ENCODE data around the gene MAOB.

MAOB gene

GRCh38 chrX:43862434-43862833 is 19.8 kb downstream of the MAOB start:
- Histone ChIP-seq H3K4me3 (ENCODE audit: low read length, poor library complexity, severe bottlenecking) (no peak overlapping the region), H3K9me2 (replicated peaks; ENCODE audit: low read depth, low read length) (no peaks in the 10 kb centered on the region), H3K36me3 (ENCODE audit: insufficient read depth, low read length) (no peaks in the 10 kb centered on the region), H3K9ac (ENCODE audit: low read depth, low read length, poor library complexity, severe bottlenecking) (no peak overlapping the region), H3F3A (ENCODE audit: low read depth) (no peaks in the 10 kb centered on the region), H3K9me3 (ENCODE audit: insufficient read depth, low read depth, low read length) (no peaks in the 10 kb centered on the region), H3K4me2 (ENCODE audit: low read depth, low read length, poor library complexity, severe bottlenecking) (no peak overlapping the region), H4K20me1 (ENCODE audit: insufficient read depth, low read length, poor library complexity, severe bottlenecking) (no peaks in the 10 kb centered on the region), H3K27me3 (ENCODE audit: insufficient read depth, low read length, poor library complexity, severe bottlenecking) (no peaks in the 10 kb centered on the region), H3K4me1 (ENCODE audit: insufficient read depth, low read length, poor library complexity, severe bottlenecking) (no peaks in the 10 kb centered on the region), H2AFZ (ENCODE audit: low read length) (no peak overlapping the region), H3K79me2 (ENCODE audit: insufficient read depth, low read length) (no peaks in the 10 kb centered on the region)
- no peak for TF ChIP-seq CTCF (conservative IDR thresholded peaks at IDR 0.05; ENCODE audit: low read length)

- Histone ChIP-seq H3F3A (ENCODE audit: low read depth) (no peaks in the 10 kb centered on the region), H4K20me1 (ENCODE audit: insufficient read depth, low read length, poor library complexity, severe bottlenecking) (no peaks in the 10 kb centered on the region), H3K27me3 (ENCODE audit: insufficient read depth, low read length, poor library complexity, severe bottlenecking) (no peaks in the 10 kb centered on the region), H3K79me2 (ENCODE audit: insufficient read depth, low read length) (no peaks in the 10 kb centered on the region), H3K9me2 (replicated peaks; ENCODE audit: low read depth, low read length) (no peaks in the 10 kb centered on the region), H3K36me3 (ENCODE audit: insufficient read depth, low read length) (no peaks in the 10 kb centered on the region), H3K4me2 (ENCODE audit: low read depth, low read length, poor library complexity, severe bottlenecking) (no peak overlapping the region), H2AFZ (ENCODE audit: low read length) (no peak overlapping the region), H3K4me3 (ENCODE audit: low read length, poor library complexity, severe bottlenecking) (no peak overlapping the region), H3K4me1 (ENCODE audit: insufficient read depth, low read length, poor library complexity, severe bottlenecking) (no peaks in the 10 kb centered on the region), H3K9me3 (ENCODE audit: insufficient read depth, low read depth, low read length) (no peaks in the 10 kb centered on the region), H3K9ac (ENCODE audit: low read depth, low read length, poor library complexity, severe bottlenecking) (no peak overlapping the region)
- no peak for TF ChIP-seq CTCF (conservative IDR thresholded peaks at IDR 0.05; ENCODE audit: low read length)
- no peak for TF ChIP-seq EZH2phosphoT487 (IDR thresholded peaks at IDR 0.05; ENCODE audit: borderline replicate concordance)
Observed at GRCh38 chrX:43861750-43862149, 20.5 kb downstream of the MAOB start.

GRCh38 chrX:43860646-43861370 is 21.4 kb downstream of the MAOB start:
- Histone ChIP-seq H4K20me1 (ENCODE audit: insufficient read depth, low read length, poor library complexity, severe bottlenecking) (no peaks in the 10 kb centered on the region), H3K9me2 (replicated peaks; ENCODE audit: low read depth, low read length) (no peaks in the 10 kb centered on the region), H3K36me3 (ENCODE audit: insufficient read depth, low read length) (no peaks in the 10 kb centered on the region), H3F3A (ENCODE audit: low read depth) (no peaks in the 10 kb centered on the region), H2AFZ (ENCODE audit: low read length) (no peak overlapping the region), H3K4me3 (ENCODE audit: low read length, poor library complexity, severe bottlenecking) (no peak overlapping the region), H3K27me3 (ENCODE audit: insufficient read depth, low read length, poor library complexity, severe bottlenecking) (no peaks in the 10 kb centered on the region), H3K4me2 (ENCODE audit: low read depth, low read length, poor library complexity, severe bottlenecking) (no peak overlapping the region), H3K9me3 (ENCODE audit: insufficient read depth, low read depth, low read length) (no peaks in the 10 kb centered on the region), H3K79me2 (ENCODE audit: insufficient read depth, low read length) (no peaks in the 10 kb centered on the region), H3K4me1 (ENCODE audit: insufficient read depth, low read length, poor library complexity, severe bottlenecking) (no peaks in the 10 kb centered on the region), H3K9ac (ENCODE audit: low read depth, low read length, poor library complexity, severe bottlenecking) (no peak overlapping the region)
- no peak for TF ChIP-seq CTCF (conservative IDR thresholded peaks at IDR 0.05; ENCODE audit: low read length)
- no peak for TF ChIP-seq EZH2phosphoT487 (IDR thresholded peaks at IDR 0.05; ENCODE audit: borderline replicate concordance)

Data from Loucy (cell line).